Measurements from ENCODE around the gene PPP1R15A.
"Not testable (repeated sequence)": the region's sequence is repeated elsewhere in the genome, so short reads cannot be mapped to it uniquely, and the experiment has no call there.

DNA sequence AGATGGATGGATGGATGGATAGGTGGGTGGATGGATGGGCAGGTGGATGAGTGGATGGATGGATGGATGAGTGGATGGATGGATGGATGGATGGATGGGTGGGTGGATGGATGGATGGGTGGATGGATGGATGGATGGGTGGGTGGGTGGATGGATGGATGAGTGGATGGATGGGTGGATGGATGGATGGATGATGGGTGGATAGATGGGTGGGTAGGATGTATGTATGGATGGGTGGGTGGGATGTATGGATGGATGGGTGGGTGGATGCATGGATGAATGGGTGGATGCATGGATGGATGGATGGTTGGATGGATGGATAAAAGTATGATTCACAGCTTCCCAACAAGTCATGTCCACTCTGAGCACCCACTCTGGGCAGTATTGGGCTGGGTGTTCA is 31.6 kb downstream of the PPP1R15A start:
- TF ChIP-seq, protein P1, sequence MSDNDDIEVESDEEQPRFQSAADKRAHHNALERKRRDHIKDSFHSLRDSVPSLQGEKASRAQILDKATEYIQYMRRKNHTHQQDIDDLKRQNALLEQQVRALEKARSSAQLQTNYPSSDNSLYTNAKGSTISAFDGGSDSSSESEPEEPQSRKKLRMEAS (IDR thresholded peaks at IDR 0.05): not testable (repeated sequence)
- TF ChIP-seq, protein P2, sequence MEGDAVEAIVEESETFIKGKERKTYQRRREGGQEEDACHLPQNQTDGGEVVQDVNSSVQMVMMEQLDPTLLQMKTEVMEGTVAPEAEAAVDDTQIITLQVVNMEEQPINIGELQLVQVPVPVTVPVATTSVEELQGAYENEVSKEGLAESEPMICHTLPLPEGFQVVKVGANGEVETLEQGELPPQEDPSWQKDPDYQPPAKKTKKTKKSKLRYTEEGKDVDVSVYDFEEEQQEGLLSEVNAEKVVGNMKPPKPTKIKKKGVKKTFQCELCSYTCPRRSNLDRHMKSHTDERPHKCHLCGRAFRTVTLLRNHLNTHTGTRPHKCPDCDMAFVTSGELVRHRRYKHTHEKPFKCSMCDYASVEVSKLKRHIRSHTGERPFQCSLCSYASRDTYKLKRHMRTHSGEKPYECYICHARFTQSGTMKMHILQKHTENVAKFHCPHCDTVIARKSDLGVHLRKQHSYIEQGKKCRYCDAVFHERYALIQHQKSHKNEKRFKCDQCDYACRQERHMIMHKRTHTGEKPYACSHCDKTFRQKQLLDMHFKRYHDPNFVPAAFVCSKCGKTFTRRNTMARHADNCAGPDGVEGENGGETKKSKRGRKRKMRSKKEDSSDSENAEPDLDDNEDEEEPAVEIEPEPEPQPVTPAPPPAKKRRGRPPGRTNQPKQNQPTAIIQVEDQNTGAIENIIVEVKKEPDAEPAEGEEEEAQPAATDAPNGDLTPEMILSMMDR (IDR thresholded peaks at IDR 0.05; ENCODE audit: control extremely low read depth in 1 of 3, insufficient read depth in 1 of 3, low read depth in 1 of 3, low read length in 3 of 3): not testable (repeated sequence)
- not testable (repeated sequence) for TF ChIP-seq CBX8 (IDR thresholded peaks at IDR 0.05; ENCODE audit: borderline replicate concordance, low read depth, low read length); CHD1 (IDR thresholded peaks at IDR 0.05; ENCODE audit: low read depth, low read length); KDM1A (IDR thresholded peaks at IDR 0.05; ENCODE audit: borderline replicate concordance, low read length); POLR2A (IDR thresholded peaks at IDR 0.05; ENCODE audit: control extremely low read depth in 1 of 2, low read depth in 2 of 2, low read length in 2 of 2); SP4 (IDR thresholded peaks at IDR 0.05; ENCODE audit: low read length); JUN (IDR thresholded peaks at IDR 0.05; ENCODE audit: low read depth, low read length)
- TF ChIP-seq, protein P3, sequence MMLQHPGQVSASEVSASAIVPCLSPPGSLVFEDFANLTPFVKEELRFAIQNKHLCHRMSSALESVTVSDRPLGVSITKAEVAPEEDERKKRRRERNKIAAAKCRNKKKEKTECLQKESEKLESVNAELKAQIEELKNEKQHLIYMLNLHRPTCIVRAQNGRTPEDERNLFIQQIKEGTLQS (IDR thresholded peaks at IDR 0.05; ENCODE audit: insufficient read depth, low read depth, low read length): not testable (repeated sequence)

Data from H1 (cell line).